Liver (tissue), 9 donors: ENCODE data around the gene KDM1B. TPM values are rescaled to one million over a fixed set of nuclear protein-coding genes. Genes with fewer than 3 reads are reported as not detected.

ENCODE experiments used
- DNase-seq: peaks from one replicate; pipeline ENCODE4 v3.0.0-alpha.2; 2017; ENCODE audit warnings: low spot score
- H3K27ac ChIP-seq, 2 donors: one replicate each; pipeline ENCODE4 v1.7.0; 2013; ENCODE audit warnings: inconsistent platforms in 2 of 2, low read length in 2 of 2, control low read depth in 1 of 2, low read depth in 1 of 2, mild to moderate bottlenecking in 1 of 2
- H3K27me3 ChIP-seq, 4 donors: one replicate each; pipeline versions ENCODE4 v1.6.1 to v1.7.0; 2013; ENCODE audit warnings: low read length in 3 of 4, inconsistent platforms in 1 of 4, mild to moderate bottlenecking in 1 of 4, moderate library complexity in 1 of 4; ENCODE audit not compliant: control insufficient read depth in 4 of 4, insufficient read depth in 4 of 4
- H3K36me3 ChIP-seq, 4 donors: one replicate each; pipeline versions ENCODE4 v1.6.1 to v1.7.0; 2013; ENCODE audit warnings: low read length in 3 of 4, mild to moderate bottlenecking in 3 of 4, low read depth in 1 of 4, moderate library complexity in 1 of 4; ENCODE audit not compliant: control insufficient read depth in 4 of 4, insufficient read depth in 3 of 4
- H3K4me1 ChIP-seq, 4 donors: one replicate each; pipeline versions ENCODE4 v1.6.1 to v1.7.0; 2013; ENCODE audit warnings: low read length in 3 of 4, mild to moderate bottlenecking in 3 of 4, moderate library complexity in 1 of 4; ENCODE audit not compliant: control insufficient read depth in 4 of 4, insufficient read depth in 4 of 4
- H3K4me3 ChIP-seq, 3 donors: one replicate each; pipeline versions ENCODE4 v1.6.1 to v1.7.0; 2013; ENCODE audit warnings: low read length in 3 of 3, control low read depth in 1 of 3, low read depth in 1 of 3, mild to moderate bottlenecking in 1 of 3
- H3K9ac ChIP-seq, 2 donors: one replicate each; pipeline ENCODE4 v1.7.0; 2013; ENCODE audit warnings: low read length in 2 of 2, mild to moderate bottlenecking in 2 of 2, moderate library complexity in 2 of 2, control low read depth in 1 of 2, low read depth in 1 of 2
- H3K9me3 ChIP-seq, 4 donors: one replicate each; pipeline versions ENCODE4 v1.6.1 to v1.7.0; 2013; ENCODE audit warnings: low read length in 3 of 4; ENCODE audit not compliant: control insufficient read depth in 4 of 4
- CTCF ChIP-seq: fragments of 150-350 bp; IDR thresholded peaks from 2 replicates; pipeline ENCODE4 v1.5.1; 2017; ENCODE audit warnings: improper control_type of control experiment, low read depth, low read length; ENCODE audit not compliant: missing input control
- EGR1 ChIP-seq, 2 donors: IDR thresholded peaks; 2 replicates each; pipeline ENCODE4 v1.6.1; 2016 to 2018; ENCODE audit warnings: antibody characterized with exemption in 2 of 2, low read depth in 2 of 2
- FOXA1 ChIP-seq: IDR thresholded peaks from 2 replicates; pipeline ENCODE4 v1.6.1; 2016; ENCODE audit warnings: antibody characterized with exemption
- FOXA2 ChIP-seq: IDR thresholded peaks from 2 replicates; pipeline ENCODE4 v1.6.1; 2016; ENCODE audit warnings: antibody characterized with exemption
- JUND ChIP-seq, 2 donors: IDR thresholded peaks; 2 replicates each; pipeline ENCODE4 v1.6.1; 2016; ENCODE audit warnings: antibody characterized with exemption in 2 of 2
- MAX ChIP-seq: IDR thresholded peaks from 2 replicates; pipeline ENCODE4 v1.6.1; 2016; ENCODE audit warnings: antibody characterized with exemption
- NR2F2 ChIP-seq: IDR thresholded peaks from 2 replicates; pipeline ENCODE4 v1.6.1; 2016; ENCODE audit warnings: antibody characterized with exemption
- RAD21 ChIP-seq, 2 donors: IDR thresholded peaks; 2 replicates each; pipeline ENCODE4 v1.6.1; 2016; ENCODE audit warnings: antibody characterized with exemption in 2 of 2, mild to moderate bottlenecking in 2 of 2
- RXRA ChIP-seq, 2 donors: IDR thresholded peaks; 2 replicates each; pipeline ENCODE4 v1.6.1; 2017 to 2018; ENCODE audit warnings: antibody characterized with exemption in 2 of 2, mild to moderate bottlenecking in 1 of 2
- SP1 ChIP-seq: IDR thresholded peaks from 2 replicates; pipeline ENCODE4 v1.6.1; 2018; ENCODE audit warnings: antibody characterized with exemption, mild to moderate bottlenecking
- YY1 ChIP-seq: IDR thresholded peaks from 2 replicates; pipeline ENCODE4 v1.6.1; 2016; ENCODE audit warnings: antibody characterized with exemption, mild to moderate bottlenecking
- ZBTB33 ChIP-seq: IDR thresholded peaks from 2 replicates; pipeline ENCODE4 v1.6.1; 2016; ENCODE audit warnings: antibody characterized with exemption
- WGBS: extraction: QIAGEN DNeasy Blood & Tissue Kit; methylation state at CpG from one replicate; pipeline ENCODE4 v1.1.7; 2013; 5-methylcytosine and 5-hydroxymethylcytosine counted together
- polyA plus RNA-seq, 2 donors: library from polyadenylated mRNA; stranded (reverse) in 1 of 2; unstranded in 1 of 2; fragments of 200-250 nt in 1 of 2; fragments of >200 nt in 1 of 2; fragmentation: Nextera tagmentation in 1 of 2; extraction: Ambion mirVana in 1 of 2; gene quantifications; one replicate each; pipeline versions ENCODE4 v1.2.1 to v1.2.3, GENCODE V29; 2013 to 2015
- total RNA-seq, 2 donors: library from RNA; depleted of rRNA; stranded (reverse); fragments of >200 nt; gene quantifications; one replicate each; pipeline ENCODE4 v1.2.3, GENCODE V29; 2014
- TF ChIP-seq, protein P1 (sequence below): IDR thresholded peaks from 2 replicates; pipeline ENCODE4 v1.6.1; 2016; ENCODE audit warnings: antibody characterized with exemption
- TF ChIP-seq, protein P2 (sequence below): IDR thresholded peaks from 2 replicates; pipeline ENCODE4 v1.6.1; 2016; ENCODE audit warnings: antibody characterized with exemption, mild to moderate bottlenecking
- donor health status: healthy.
- donor health status: healthy.
- donor health status: healthy.
- donor health status: healthy.
- donor health status: healthy.

The KDM1B gene
- total and polyA plus RNA-seq, 4 donors, result 1.6 to 10.2 (median 6.7) TPM

DNA sequence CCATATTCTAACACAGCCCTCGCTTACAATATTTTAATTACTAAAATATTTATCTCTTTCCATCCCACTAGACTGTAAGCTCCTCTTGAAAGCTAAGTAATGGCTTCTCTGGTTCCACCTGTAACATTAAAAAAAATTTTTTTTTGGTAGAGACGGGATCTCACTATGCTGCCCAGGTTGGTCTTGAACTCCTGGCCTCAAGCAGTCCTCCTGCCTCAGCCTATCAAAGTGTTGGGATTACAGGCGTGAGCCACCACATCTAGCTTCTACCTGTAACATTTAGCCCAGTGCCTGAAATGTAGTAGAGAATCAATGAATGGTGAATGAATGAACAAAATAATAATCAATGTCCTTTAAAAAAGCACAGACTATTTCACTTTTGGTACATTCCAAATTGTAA lies 80.3 kb downstream of the KDM1B start:
- Histone ChIP-seq H3K27me3 (no peaks in the 10 kb centered on the region), H3K36me3 (peaks cover 8 to 23% (median 15%) of the 10 kb centered on the region in 4 donors), H3K4me1 (no peaks in the 10 kb centered on the region), H3K4me3 (no peak overlapping the region), H3K27ac (no peak overlapping the region), H3K9me3 (no peaks in the 10 kb centered on the region), H3K9ac (no peak overlapping the region)
- TF ChIP-seq, protein P1, sequence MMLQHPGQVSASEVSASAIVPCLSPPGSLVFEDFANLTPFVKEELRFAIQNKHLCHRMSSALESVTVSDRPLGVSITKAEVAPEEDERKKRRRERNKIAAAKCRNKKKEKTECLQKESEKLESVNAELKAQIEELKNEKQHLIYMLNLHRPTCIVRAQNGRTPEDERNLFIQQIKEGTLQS, result no peak
- TF ChIP-seq MAX (no peak), RAD21 (IDR thresholded peaks at IDR 0.05) (no peak), FOXA1 (no peak), CTCF (no peak), EGR1 (IDR thresholded peaks at IDR 0.05; ENCODE audit: low read depth in 2 of 2) (no peak), ZBTB33 (no peak), RXRA (IDR thresholded peaks at IDR 0.05) (no peak), SP1 (no peak), NR2F2 (no peak), YY1 (no peak), JUND (IDR thresholded peaks at IDR 0.05) (no peak)
- TF ChIP-seq, protein P2, sequence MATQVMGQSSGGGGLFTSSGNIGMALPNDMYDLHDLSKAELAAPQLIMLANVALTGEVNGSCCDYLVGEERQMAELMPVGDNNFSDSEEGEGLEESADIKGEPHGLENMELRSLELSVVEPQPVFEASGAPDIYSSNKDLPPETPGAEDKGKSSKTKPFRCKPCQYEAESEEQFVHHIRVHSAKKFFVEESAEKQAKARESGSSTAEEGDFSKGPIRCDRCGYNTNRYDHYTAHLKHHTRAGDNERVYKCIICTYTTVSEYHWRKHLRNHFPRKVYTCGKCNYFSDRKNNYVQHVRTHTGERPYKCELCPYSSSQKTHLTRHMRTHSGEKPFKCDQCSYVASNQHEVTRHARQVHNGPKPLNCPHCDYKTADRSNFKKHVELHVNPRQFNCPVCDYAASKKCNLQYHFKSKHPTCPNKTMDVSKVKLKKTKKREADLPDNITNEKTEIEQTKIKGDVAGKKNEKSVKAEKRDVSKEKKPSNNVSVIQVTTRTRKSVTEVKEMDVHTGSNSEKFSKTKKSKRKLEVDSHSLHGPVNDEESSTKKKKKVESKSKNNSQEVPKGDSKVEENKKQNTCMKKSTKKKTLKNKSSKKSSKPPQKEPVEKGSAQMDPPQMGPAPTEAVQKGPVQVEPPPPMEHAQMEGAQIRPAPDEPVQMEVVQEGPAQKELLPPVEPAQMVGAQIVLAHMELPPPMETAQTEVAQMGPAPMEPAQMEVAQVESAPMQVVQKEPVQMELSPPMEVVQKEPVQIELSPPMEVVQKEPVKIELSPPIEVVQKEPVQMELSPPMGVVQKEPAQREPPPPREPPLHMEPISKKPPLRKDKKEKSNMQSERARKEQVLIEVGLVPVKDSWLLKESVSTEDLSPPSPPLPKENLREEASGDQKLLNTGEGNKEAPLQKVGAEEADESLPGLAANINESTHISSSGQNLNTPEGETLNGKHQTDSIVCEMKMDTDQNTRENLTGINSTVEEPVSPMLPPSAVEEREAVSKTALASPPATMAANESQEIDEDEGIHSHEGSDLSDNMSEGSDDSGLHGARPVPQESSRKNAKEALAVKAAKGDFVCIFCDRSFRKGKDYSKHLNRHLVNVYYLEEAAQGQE, result no peak
- WGBS, result 86% methylated on average over 3 of the region's 3 CpGs
- no peak for DNase-seq

DNA sequence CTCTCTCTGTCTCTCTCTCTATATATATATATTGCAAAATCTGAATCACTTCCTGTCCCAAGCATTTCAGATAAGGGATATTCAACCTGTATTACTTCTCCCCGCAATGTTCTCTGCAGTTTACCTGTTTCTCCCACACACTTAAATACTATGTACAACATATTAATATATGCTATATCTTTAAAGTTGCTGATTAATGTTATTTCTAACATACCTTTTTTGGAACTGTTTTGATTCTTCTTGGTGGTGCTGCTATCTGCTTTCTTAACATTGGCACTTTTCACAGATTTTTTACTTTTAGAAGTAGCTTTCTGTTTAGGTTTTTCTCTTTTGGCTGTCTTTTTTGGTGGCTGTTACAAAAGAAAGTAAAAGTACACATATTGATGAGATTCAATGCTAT lies 81.9 kb downstream of the KDM1B start:
- H3K36me3 ChIP-seq, result peaks cover 8 to 23% (median 15%) of the 10 kb centered on the region in 4 donors
- H3K9me3 ChIP-seq, result no peaks in the 10 kb centered on the region
- 96% methylated on average over 1 of the region's 1 CpG for WGBS
- H3K27me3 ChIP-seq, result no peaks in the 10 kb centered on the region
- no peaks in the 10 kb centered on the region for H3K4me1 ChIP-seq
- no peak overlapping the region for H3K4me3 ChIP-seq
- no peak overlapping the region for H3K9ac ChIP-seq
- DNase-seq, result no peak
- H3K27ac ChIP-seq, result no peak overlapping the region
- TF ChIP-seq, protein P2, result no peak
- no peak for TF ChIP-seq CTCF
- TF ChIP-seq MAX, result no peak
- no peak for TF ChIP-seq YY1
- TF ChIP-seq EGR1 (IDR thresholded peaks at IDR 0.05; ENCODE audit: low read depth in 2 of 2), result no peak
- TF ChIP-seq JUND (IDR thresholded peaks at IDR 0.05), result no peak
- no peak for TF ChIP-seq FOXA2
- TF ChIP-seq RXRA (IDR thresholded peaks at IDR 0.05), result no peak
- TF ChIP-seq ZBTB33, result no peak
